Breast epithelium (tissue), 4 donors: Measurements from ENCODE around the gene TAF13. TPM values are rescaled to one million over a fixed set of nuclear protein-coding genes. Genes with fewer than 3 reads are reported as not detected.
"Not testable (repeated sequence)": the region's sequence is repeated elsewhere in the genome, so short reads cannot be mapped to it uniquely, and the experiment has no call there.

Experiments used
- DNase-seq, 2 donors: peaks; one replicate each; pipeline ENCODE4 v3.0.0-alpha.2; 2019; ENCODE audit warnings: low spot score in 2 of 2
- H3K27ac ChIP-seq, 2 donors: fragments of 200-600 bp; sonication (generic) in 1 of 2; one replicate each; pipeline ENCODE4 v1.5.1; 2016 to 2019; ENCODE audit warnings: mild to moderate bottlenecking in 1 of 2
- H3K27me3 ChIP-seq, 2 donors: fragments of 200-600 bp; sonication (generic) in 1 of 2; one replicate each; pipeline versions ENCODE4 v1.5.1 to v1.6.0; 2017 to 2019; ENCODE audit warnings: control low read depth in 1 of 2, mild to moderate bottlenecking in 1 of 2
- H3K36me3 ChIP-seq: fragments of 200-600 bp; one replicate; pipeline ENCODE4 v1.5.1; 2019
- H3K4me1 ChIP-seq, 2 donors: fragments of 200-600 bp; sonication (generic); one replicate each; pipeline ENCODE4 v1.5.1; 2016 to 2019; ENCODE audit warnings: control low read depth in 1 of 2
- H3K4me3 ChIP-seq, 3 donors: fragments of 200-600 bp; sonication (generic); 1 replicate in 2 of 3; 2 replicates in 1 of 3; pipeline ENCODE4 v1.5.1; 2016 to 2019; ENCODE audit warnings: mild to moderate bottlenecking in 3 of 3, moderate library complexity in 2 of 3
- H3K9me3 ChIP-seq, 2 donors: fragments of 200-600 bp; sonication (generic) in 1 of 2; one replicate each; pipeline ENCODE4 v1.5.1; 2016 to 2019; ENCODE audit warnings: control low read depth in 1 of 2
- POLR2A ChIP-seq: fragments of 450-650 bp; IDR thresholded peaks from one replicate; pipeline ENCODE4 v1.6.1; 2016; ENCODE audit warnings: antibody characterized with exemption, mild to moderate bottlenecking, moderate library complexity
- POLR2AphosphoS5 ChIP-seq, 3 donors: sonication (generic); formaldehyde crosslinking; IDR thresholded peaks; one replicate each; pipeline ENCODE4 v1.6.1; 2017; ENCODE audit warnings: antibody characterized with exemption in 3 of 3
- intact Hi-C: fragments of 100-400 bp; cut with DNase I; formaldehyde crosslinking; loops from one replicate; pipeline ENCODE4 v1.15.1; 2023; ENCODE audit warnings: low total_unique reads
- total RNA-seq, 3 donors: library from RNA; depleted of rRNA; stranded (reverse); fragments of >200 nt; gene quantifications; one replicate each; pipeline ENCODE4 v1.1.0, GENCODE V29; 2016
- TF ChIP-seq, protein P1 (sequence below), 3 donors: fragments of 450-650 bp; IDR thresholded peaks; one replicate each; pipeline ENCODE4 v1.5.1; 2016 to 2017; ENCODE audit warnings: antibody characterized with exemption in 3 of 3, mild to moderate bottlenecking in 3 of 3, moderate library complexity in 3 of 3

The TAF13 gene
- total RNA-seq, 3 donors from 2014 or later: 23.1 to 36.4 (median 25.8) TPM

DNA sequence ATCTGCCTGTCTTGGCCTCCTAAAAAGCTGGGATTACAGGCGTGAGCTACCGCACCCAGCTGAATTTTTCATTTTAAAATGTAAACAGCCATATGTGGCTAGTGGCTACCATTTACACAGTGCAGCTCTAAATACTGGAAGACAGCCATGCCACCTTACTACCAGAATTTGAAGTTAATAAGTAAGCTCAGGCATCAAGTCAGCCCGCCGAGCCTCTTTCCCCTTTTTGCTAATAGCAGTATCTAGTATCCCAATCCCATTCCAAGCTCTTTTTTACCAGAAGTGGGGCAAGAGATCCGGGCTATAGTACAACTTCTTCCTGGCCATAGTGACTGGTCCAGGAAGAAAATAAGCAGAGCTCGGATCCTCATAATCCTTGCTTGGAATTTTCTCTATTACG, 15.1 kb downstream of the TAF13 start:
- intact Hi-C loops: no loop called here
- TF ChIP-seq, protein P1, sequence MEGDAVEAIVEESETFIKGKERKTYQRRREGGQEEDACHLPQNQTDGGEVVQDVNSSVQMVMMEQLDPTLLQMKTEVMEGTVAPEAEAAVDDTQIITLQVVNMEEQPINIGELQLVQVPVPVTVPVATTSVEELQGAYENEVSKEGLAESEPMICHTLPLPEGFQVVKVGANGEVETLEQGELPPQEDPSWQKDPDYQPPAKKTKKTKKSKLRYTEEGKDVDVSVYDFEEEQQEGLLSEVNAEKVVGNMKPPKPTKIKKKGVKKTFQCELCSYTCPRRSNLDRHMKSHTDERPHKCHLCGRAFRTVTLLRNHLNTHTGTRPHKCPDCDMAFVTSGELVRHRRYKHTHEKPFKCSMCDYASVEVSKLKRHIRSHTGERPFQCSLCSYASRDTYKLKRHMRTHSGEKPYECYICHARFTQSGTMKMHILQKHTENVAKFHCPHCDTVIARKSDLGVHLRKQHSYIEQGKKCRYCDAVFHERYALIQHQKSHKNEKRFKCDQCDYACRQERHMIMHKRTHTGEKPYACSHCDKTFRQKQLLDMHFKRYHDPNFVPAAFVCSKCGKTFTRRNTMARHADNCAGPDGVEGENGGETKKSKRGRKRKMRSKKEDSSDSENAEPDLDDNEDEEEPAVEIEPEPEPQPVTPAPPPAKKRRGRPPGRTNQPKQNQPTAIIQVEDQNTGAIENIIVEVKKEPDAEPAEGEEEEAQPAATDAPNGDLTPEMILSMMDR (IDR thresholded peaks at IDR 0.05): no peak
- TF ChIP-seq POLR2A (no peak), POLR2AphosphoS5 (IDR thresholded peaks at IDR 0.05) (no peak)

DNA sequence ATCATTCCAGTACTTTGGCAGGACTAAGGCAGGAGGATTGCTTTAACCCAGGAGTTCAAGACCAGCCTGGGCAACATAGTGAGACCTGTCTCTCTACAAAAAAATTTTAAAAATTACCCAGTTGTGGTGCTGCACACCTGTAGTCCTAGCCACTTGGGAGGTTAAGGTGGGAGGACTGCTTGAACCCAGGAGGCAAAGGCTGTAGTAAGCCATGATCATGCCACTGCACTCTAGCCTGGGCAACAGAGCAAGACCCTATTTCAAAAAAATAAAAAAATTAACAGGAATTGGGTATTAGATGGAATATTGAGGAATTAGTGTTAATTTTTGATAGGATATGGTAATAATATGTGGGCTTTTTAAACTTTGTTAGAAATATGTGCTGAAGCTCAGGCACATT, 16.8 kb downstream of the TAF13 start:
- no peak overlapping the region for H3K27ac ChIP-seq
- DNase-seq: no peak
- intact Hi-C loops: no loop called here
- no peaks in the 10 kb centered on the region for H3K36me3 ChIP-seq
- H3K27me3 ChIP-seq: no peaks in the 10 kb centered on the region
- TF ChIP-seq, protein P1 (IDR thresholded peaks at IDR 0.05): no peak
- TF ChIP-seq POLR2AphosphoS5 (IDR thresholded peaks at IDR 0.05): no peak
- H3K4me3 ChIP-seq: no peak overlapping the region
- no peaks in the 10 kb centered on the region for H3K9me3 ChIP-seq
- no peaks in the 10 kb centered on the region for H3K4me1 ChIP-seq

More for the DNA sequence above, 15.1 kb downstream of the TAF13 start:
- no peak for DNase-seq
- no peaks in the 10 kb centered on the region for H3K27me3 ChIP-seq
- no peak overlapping the region for H3K27ac ChIP-seq
- H3K4me1 ChIP-seq: no peaks in the 10 kb centered on the region
- no peaks in the 10 kb centered on the region for H3K36me3 ChIP-seq
- no peaks in the 10 kb centered on the region for H3K9me3 ChIP-seq
- no peak overlapping the region for H3K4me3 ChIP-seq

DNA sequence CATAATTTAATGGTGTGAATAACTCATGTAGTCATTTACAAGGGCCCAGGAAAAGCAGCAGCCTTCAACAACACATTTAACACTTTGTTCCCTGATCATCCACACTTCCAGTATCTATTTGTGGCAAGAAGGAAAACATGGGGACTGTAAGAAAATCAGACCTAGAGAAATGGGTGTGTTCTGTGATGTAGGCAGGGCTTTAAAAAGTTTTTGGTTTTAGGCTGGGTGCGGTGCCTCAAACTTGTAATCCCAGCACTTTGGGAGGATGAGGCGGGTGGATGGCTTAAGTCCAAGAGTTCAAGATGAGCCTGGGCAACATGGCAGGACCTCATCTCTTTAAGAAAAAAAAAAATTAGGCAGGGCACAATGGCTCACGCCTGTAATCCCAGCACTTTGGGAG, 19.7 kb downstream of the TAF13 start:
- intact Hi-C loops: no loop called here
- Histone ChIP-seq H3K27me3 (no peaks in the 10 kb centered on the region), H3K27ac (no peak overlapping the region), H3K36me3 (no peaks in the 10 kb centered on the region), H3K4me3 (no peak overlapping the region), H3K9me3 (no peaks in the 10 kb centered on the region), H3K4me1 (no peaks in the 10 kb centered on the region)
- no peak for TF ChIP-seq POLR2A
- TF ChIP-seq POLR2AphosphoS5 (IDR thresholded peaks at IDR 0.05): no peak
- TF ChIP-seq, protein P1 (IDR thresholded peaks at IDR 0.05): no peak
- no peak for DNase-seq

DNA sequence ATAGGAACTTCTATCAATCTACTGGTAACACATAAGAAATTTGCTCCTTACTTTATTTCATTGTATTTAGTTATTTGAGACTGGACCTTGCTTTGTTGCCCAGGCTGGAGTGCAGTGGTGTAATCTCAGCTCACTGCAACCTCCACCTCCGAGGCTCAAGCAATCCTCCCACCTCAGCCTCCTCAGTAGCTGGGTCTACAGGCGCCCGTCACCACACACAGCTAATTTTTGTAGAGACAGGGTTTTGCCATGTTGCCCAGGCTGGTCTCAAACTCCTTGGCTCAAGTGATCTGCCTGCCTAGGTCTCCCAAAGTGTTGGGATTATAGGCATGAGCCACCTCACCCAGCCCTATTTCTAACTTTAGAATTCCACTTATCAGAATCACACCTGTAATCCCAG, 23.7 kb downstream of the TAF13 start:
- H3K27me3 ChIP-seq, intact Hi-C loops, DNase-seq, H3K9me3 ChIP-seq, H3K27ac ChIP-seq, H3K36me3 ChIP-seq, H3K4me3 ChIP-seq, H3K4me1 ChIP-seq: not testable (repeated sequence)

DNA sequence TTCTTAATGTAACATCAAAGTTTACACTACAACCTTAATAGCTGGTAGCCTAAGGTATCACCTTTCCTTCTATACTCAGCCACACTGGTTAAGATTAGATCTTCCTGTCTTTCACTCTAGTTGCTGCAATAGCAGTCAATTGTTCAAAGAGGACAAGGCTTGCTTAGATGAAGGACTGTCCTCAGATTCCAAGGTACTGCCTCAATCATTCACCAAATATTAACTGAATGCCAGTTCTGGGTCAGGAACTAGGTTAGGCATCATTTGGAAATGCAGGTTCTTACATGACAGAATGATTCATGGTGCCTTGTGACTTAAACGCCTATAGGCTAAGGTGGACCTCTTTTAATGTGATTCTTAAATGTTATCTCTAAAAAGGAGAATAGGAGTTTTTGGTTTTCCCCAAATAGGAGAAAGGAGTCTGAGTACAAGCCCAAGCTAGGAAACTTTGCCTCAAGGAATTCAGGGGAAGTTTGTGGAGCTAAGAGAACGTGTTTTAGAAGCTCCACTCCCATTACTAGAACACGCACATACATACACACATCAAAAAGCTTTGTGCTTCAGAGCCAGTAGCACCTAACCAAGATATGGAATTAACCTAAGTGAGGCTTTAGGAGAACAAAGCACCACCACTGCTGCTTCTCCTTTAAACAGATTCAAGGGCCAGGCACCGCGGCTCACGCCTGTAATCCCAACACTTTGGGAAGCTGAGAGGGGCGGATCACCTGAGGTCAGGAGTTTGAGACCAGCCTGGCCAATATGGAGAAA, 25.4 kb downstream of the TAF13 start:
- no peak overlapping the region for H3K27ac ChIP-seq
- H3K4me3 ChIP-seq: no peak overlapping the region
- no peaks in the 10 kb centered on the region for H3K9me3 ChIP-seq
- intact Hi-C loops: no loop called here
- no peak for DNase-seq
- H3K4me1 ChIP-seq: no peaks in the 10 kb centered on the region
- TF ChIP-seq POLR2AphosphoS5 (IDR thresholded peaks at IDR 0.05): no peak
- no peak for TF ChIP-seq POLR2A
- TF ChIP-seq, protein P1 (IDR thresholded peaks at IDR 0.05): no peak
- H3K27me3 ChIP-seq: no peaks in the 10 kb centered on the region
- no peaks in the 10 kb centered on the region for H3K36me3 ChIP-seq
